GM12878 (cell line): Measurements from ENCODE around the gene TMEM38B. TPM values are rescaled to one million over a fixed set of nuclear protein-coding genes. Genes with fewer than 3 reads are reported as not detected.

Experiments used
- ATAC-seq: fragments of 200-7000 bp; cut with Tn5 transposase; 3 replicates; pipeline ENCODE4 v1.9.1; 2020; ENCODE audit warnings: mild to moderate bottlenecking, moderate library complexity
- BruUV-seq: library from RNA; stranded (reverse); fragments of 400-500 nt; replicated peaks from 2 replicates; lab custom pipeline; 2021; lab: Mats Ljungman, UMichigan
- CTCF ChIA-PET: fragments of 300-600 bp; sonication (Branson Sonifier 250); formaldehyde crosslinking; extraction: SDS; loops from one replicate; lab custom pipeline; 2021; ENCODE audit warnings: inconsistent platforms; lab: Yijun Ruan, JAX
- POLR2A ChIA-PET: fragments of 350-600 bp; formaldehyde crosslinking; extraction: SDS; loops from one replicate; lab custom pipeline; 2021; ENCODE audit warnings: inconsistent platforms; lab: Charles Lee
- RAD21 ChIA-PET: fragments of 300-600 bp; sonication (Branson Sonifier 250); formaldehyde crosslinking; loops from one replicate; lab custom pipeline; 2023; ENCODE audit warnings: antibody characterized with exemption; ENCODE audit not compliant: unreplicated experiment; lab: Charles Lee
- SMC1A ChIA-PET: fragments of 300-600 bp; sonication (Branson Sonifier 250); formaldehyde crosslinking; loops from one replicate; lab custom pipeline; 2023; ENCODE audit not compliant: unreplicated experiment, uncharacterized antibody; lab: Charles Lee
- DNase-seq: peaks from one replicate; pipeline ENCODE4 v3.0.0-alpha.2; 2011; ENCODE audit warnings: low read depth, low spot score
- FAIRE-seq: peaks from 3 replicates; lab custom pipeline; 2011; peaks lifted over from hg19 to GRCh38; lab: Jason Lieb, UNC
- H2AFZ ChIP-seq: 2 replicates; pipeline ENCODE4 v1.6.0; 2011; ENCODE audit warnings: low read depth, low read length, control low read depth; ENCODE audit not compliant: control insufficient read depth
- H3K27ac ChIP-seq: 2 replicates; pipeline ENCODE4 v1.5.1; 2011; ENCODE audit warnings: control low read depth; ENCODE audit not compliant: control insufficient read depth, insufficient read depth
- H3K27me3 ChIP-seq, 2 experiments: replicated peaks in 1 of 2; 2 replicates each; pipeline versions ENCODE4 v1.6.0 to v1.6.1; 2011; ENCODE audit warnings: low read length in 1 of 2; ENCODE audit not compliant: control insufficient read depth in 2 of 2, insufficient read depth in 2 of 2
- H3K36me3 ChIP-seq, 2 experiments: 2 replicates each; pipeline ENCODE4 v1.5.1; 2011; ENCODE audit warnings: low read length in 1 of 2; ENCODE audit not compliant: control insufficient read depth in 2 of 2, insufficient read depth in 2 of 2
- H3K4me1 ChIP-seq: 2 replicates; pipeline ENCODE4 v1.6.1; 2011; ENCODE audit warnings: mild to moderate bottlenecking, low read length, moderate library complexity, mixed read lengths; ENCODE audit not compliant: control insufficient read depth, insufficient read depth
- H3K4me2 ChIP-seq: 2 replicates; pipeline ENCODE4 v1.6.0; 2011; ENCODE audit warnings: control low read depth; ENCODE audit not compliant: control insufficient read depth, insufficient read depth
- H3K4me3 ChIP-seq: fragments of 200-600 bp; sonication (generic); 2 replicates; pipeline ENCODE4 v1.5.1; 2016
- H3K79me2 ChIP-seq: 2 replicates; pipeline ENCODE4 v1.6.0; 2011; ENCODE audit warnings: low read length; ENCODE audit not compliant: control insufficient read depth, insufficient read depth
- H3K9ac ChIP-seq: 2 replicates; pipeline ENCODE4 v1.8.0; 2011; ENCODE audit warnings: low read length, control low read depth, mixed read lengths; ENCODE audit not compliant: control insufficient read depth, insufficient read depth
- H3K9me3 ChIP-seq: replicated peaks from 3 replicates; pipeline ENCODE4 v1.5.1; 2011; ENCODE audit warnings: mild to moderate bottlenecking, low read length; ENCODE audit not compliant: control insufficient read depth, insufficient read depth
- H4K20me1 ChIP-seq: 2 replicates; pipeline ENCODE4 v1.6.0; 2011; ENCODE audit not compliant: control insufficient read depth, insufficient read depth
- BACH1 ChIP-seq: fragments of 450-650 bp; IDR thresholded peaks from 2 replicates; pipeline ENCODE4 v1.6.1; 2017; ENCODE audit warnings: mild to moderate bottlenecking, borderline replicate concordance
- BRCA1 ChIP-seq: IDR thresholded peaks from 2 replicates; pipeline ENCODE4 v1.6.1; 2011; ENCODE audit warnings: low read depth, low read length, improper control_type of control experiment
- GABPA ChIP-seq: IDR thresholded peaks from 2 replicates; pipeline ENCODE4 v1.6.1; 2014; ENCODE audit warnings: antibody characterized with exemption, low read depth, mild to moderate bottlenecking, inconsistent platforms
- IRF4 ChIP-seq: IDR thresholded peaks from 2 replicates; pipeline ENCODE4 v1.6.1; 2011; ENCODE audit warnings: low read depth, low read length
- JUNB ChIP-seq: IDR thresholded peaks from 2 replicates; pipeline ENCODE4 v1.6.1; 2016; ENCODE audit warnings: antibody characterized with exemption, mild to moderate bottlenecking
- NBN ChIP-seq: fragments of 450-650 bp; IDR thresholded peaks from 2 replicates; pipeline ENCODE4 v1.6.1; 2016
- NKRF ChIP-seq: fragments of 450-650 bp; conservative IDR thresholded peaks from 2 replicates; pipeline ENCODE4 v1.6.1; 2017; ENCODE audit warnings: mild to moderate bottlenecking, moderate library complexity
- POLR2AphosphoS5 ChIP-seq: IDR thresholded peaks from 2 replicates; pipeline ENCODE4 v1.6.1; 2011; ENCODE audit warnings: mild to moderate bottlenecking, low read length, inconsistent platforms
- RBBP5 ChIP-seq: fragments of 200-600 bp; sonication (generic); conservative IDR thresholded peaks from 2 replicates; pipeline ENCODE4 v1.6.1; 2016
- RELB ChIP-seq: fragments of 450-650 bp; IDR thresholded peaks from 2 replicates; pipeline ENCODE4 v1.6.1; 2017; ENCODE audit warnings: low read depth, mild to moderate bottlenecking, moderate library complexity
- SUZ12 ChIP-seq: fragments of 200-600 bp; sonication (generic); IDR thresholded peaks from one replicate; pipeline ENCODE4 v1.6.1; 2018; ENCODE audit warnings: antibody characterized with exemption, mild to moderate bottlenecking; ENCODE audit not compliant: unreplicated experiment
- TARDBP ChIP-seq: IDR thresholded peaks from 2 replicates; pipeline ENCODE4 v1.6.1; 2016; ENCODE audit warnings: borderline replicate concordance
- USF1 ChIP-seq: IDR thresholded peaks from 2 replicates; pipeline ENCODE4 v1.6.1; 2011; ENCODE audit warnings: borderline replicate concordance, low read depth, mild to moderate bottlenecking, moderate library complexity, mixed read lengths, low read length; ENCODE audit not compliant: insufficient read depth; ENCODE audit errors: extremely low read length
- ZNF384 ChIP-seq: IDR thresholded peaks from 2 replicates; pipeline ENCODE4 v1.6.1; 2012; ENCODE audit warnings: low read depth, mild to moderate bottlenecking, low read length, improper control_type of control experiment, borderline replicate concordance
- ZSCAN29 ChIP-seq: fragments of 450-650 bp; IDR thresholded peaks from 2 replicates; pipeline ENCODE4 v1.6.1; 2017; ENCODE audit warnings: mild to moderate bottlenecking, moderate library complexity
- WGBS: methylation state at CpG from one replicate; pipeline ENCODE4 v1.1.6; 2016; ENCODE audit warnings: low lambda C conversion rate; ENCODE audit not compliant: insufficient replicate concordance, insufficient coverage; ENCODE audit errors: missing lambda C conversion rate; 5-methylcytosine and 5-hydroxymethylcytosine counted together
- in situ Hi-C: fragments of 300-500 bp; cut with MboI; formaldehyde crosslinking; loops from 9 replicates; pipeline ENCODE4 v1.14.3; 2018; ENCODE audit warnings: mixed read lengths
- intact Hi-C: fragments of 100-400 bp; cut with micrococcal nuclease; formaldehyde crosslinking; loops from one replicate; pipeline ENCODE4 v1.14.2; 2022; ENCODE audit not compliant: unreplicated experiment
- polyA plus RNA-seq, 11 experiments: library from polyadenylated mRNA; depleted of rRNA in 4 of 11; unstranded in 6 of 11; stranded (reverse) in 5 of 11; fragments of >200 nt; fragmentation: Nextera tagmentation in 4 of 11; fragmentation: Illumina TruSeq in 1 of 11; extraction: Ambion mirVana in 4 of 11; extraction: Trizol in 1 of 11; gene quantifications; 1 replicate in 1 of 11; 2 replicates in 10 of 11; pipeline versions ENCODE4 v1.2.1 to v1.2.3, GENCODE V29; 2011 to 2016; ENCODE audit warnings: inconsistent platforms in 2 of 11, missing spikeins in 2 of 11, low read depth in 1 of 11
- total RNA-seq, 4 experiments: library from RNA; depleted of rRNA in 3 of 4; stranded (reverse); fragments of >200 nt in 3 of 4; fragmentation: Illumina TruSeq in 1 of 4; extraction: Trizol in 1 of 4; gene quantifications; 2 replicates each; pipeline versions ENCODE4 v1.2.1 to v1.2.3, GENCODE V29; 2013 to 2021

TMEM38B gene
- total and polyA plus RNA-seq, 10 of the 15 experiments (the other 5 are each of a cell fraction or from before 2014, with no cell fraction given), result 8.4 to 22.5 (median 12.7) TPM

- H3K27me3 ChIP-seq, result no peaks in the 10 kb centered on the region
- FAIRE-seq (no peak), ATAC-seq (no peak), DNase-seq (no peak)
- H4K20me1 ChIP-seq, result no peaks in the 10 kb centered on the region
- H3K4me1 ChIP-seq, result peaks cover 4% of the 10 kb centered on the region; the same call in 1 of the 2 replicates
- no peak overlapping the region for H3K27ac ChIP-seq
- no TSS peak for BruUV-seq
- 36% methylated on average over 1 of the region's 1 CpG for WGBS
- no peaks in the 10 kb centered on the region for H3K36me3 ChIP-seq
- H3K4me3 ChIP-seq, result no peak overlapping the region
- intact Hi-C loops, result no loop called here
- no peaks in the 10 kb centered on the region; the same call in 2 of the 3 replicates for H3K9me3 ChIP-seq
- TF ChIP-seq TARDBP (no peak), ZSCAN29 (no peak), GABPA (no peak), BACH1 (no peak), BRCA1 (no peak), RBBP5 (no peak), SUZ12 (no peak), JUNB (no peak), USF1 (no peak), ZNF384 (no peak), IRF4 (no peak), NKRF (no peak), POLR2AphosphoS5 (no peak), NBN (no peak), RELB (no peak)
- in situ Hi-C loops, result no loop called here
- CTCF ChIA-PET, result interaction anchor here (1.1 to 1.3 kb wide), 3 partner anchors 16 to 40 kb away, joined by 3 to 4 read pairs (median 4); partner anchors contain the start of gene TMEM38B
- SMC1A ChIA-PET, result interaction anchor here (1.3 kb wide), 1 partner anchor 9 kb away, joined by 3 read pairs; no protein-coding TSS in a partner anchor
- no peak overlapping the region for H2AFZ ChIP-seq
- POLR2A ChIA-PET, result no interaction called here
- no peak overlapping the region for H3K4me2 ChIP-seq
- RAD21 ChIA-PET, result no interaction called here
- no peaks in the 10 kb centered on the region for H3K79me2 ChIP-seq
- no peak overlapping the region for H3K9ac ChIP-seq
Measured at GRCh38 chr9:105678163-105678562, 16.2 kb upstream of the TMEM38B start.
